ENCODE results near the gene ACSL5. TPM values are rescaled to one million over a fixed set of nuclear protein-coding genes. Genes with fewer than 3 reads are reported as not detected.

The ACSL5 gene
- polyA plus RNA-seq, 1 of the 3 experiments (the other 2 are of a cell fraction) = 0.08 TPM

- WGBS (ENCODE audit: low lambda C conversion rate) = 30% methylated on average over 5 of the region's 5 CpGs
- no peak overlapping the region for H3K9ac ChIP-seq
These were observed 38.6 kb upstream of the ACSL5 start for GRCh38 chr10:112335111-112335867.

GRCh38 chr10:112335868-112336265, 38.0 kb upstream of the ACSL5 start:
- TF ChIP-seq RAD21 (IDR thresholded peaks at IDR 0.05; ENCODE audit: low read length) = no peak
- no peak for TF ChIP-seq MXI1 (IDR thresholded peaks at IDR 0.05; ENCODE audit: low read depth, low read length)
- TF ChIP-seq CHD2 (IDR thresholded peaks at IDR 0.05; ENCODE audit: low read length, partially characterized antibody) = no peak
- TF ChIP-seq RCOR1 (IDR thresholded peaks at IDR 0.05; ENCODE audit: low read length) = no peak
- TF ChIP-seq SMC3 (IDR thresholded peaks at IDR 0.05; ENCODE audit: low read depth, low read length) = no peak
- TF ChIP-seq FOXM1 (IDR thresholded peaks at IDR 0.05; ENCODE audit: low read depth) = no peak
- TF ChIP-seq TCF12 (IDR thresholded peaks at IDR 0.05) = no peak
- POLR2A ChIA-PET = no interaction called here
- H3K9ac ChIP-seq = no peak overlapping the region
- CTCF ChIA-PET = interaction anchor here (1.2 to 2.0 kb wide), 3 partner anchors 12 to 22 kb away, joined by 3 to 4 read pairs (median 4); no protein-coding TSS in a partner anchor
- H3K27ac ChIP-seq (ENCODE audit: low read depth in 2 of 2, low read length in 1 of 2) = no peak overlapping the region
- no peaks in the 10 kb centered on the region for H3K79me2 ChIP-seq (ENCODE audit: insufficient read depth)
- no peaks in the 10 kb centered on the region for H3K36me3 ChIP-seq (replicated peaks in 1 of 2; ENCODE audit: control insufficient read depth in 1 of 2, insufficient read depth in 2 of 2, low read length in 1 of 2)
- no peak overlapping the region for H2AFZ ChIP-seq (ENCODE audit: low read depth)
- H4K20me1 ChIP-seq (ENCODE audit: insufficient read depth) = no peaks in the 10 kb centered on the region
- peaks cover 0 to 5% of the 10 kb centered on the region in 2 experiments; a peak in 1 of 4 replicates for H3K4me1 ChIP-seq (ENCODE audit: control insufficient read depth in 1 of 2, insufficient read depth in 2 of 2, low read depth in 1 of 2, low read length in 1 of 2)
- H3K9me2 ChIP-seq = no peaks in the 10 kb centered on the region
- H3K4me2 ChIP-seq = no peak overlapping the region
- H3K4me3 ChIP-seq (ENCODE audit: low read depth in 2 of 2, low read length in 1 of 2) = no peak overlapping the region
- 75% methylated on average over 4 of the region's 4 CpGs for WGBS (ENCODE audit: low lambda C conversion rate)
- no peak for DNase-seq
- no peaks in the 10 kb centered on the region for H3F3A ChIP-seq (replicated peaks; ENCODE audit: insufficient read depth)
- H3K9me3 ChIP-seq = no peaks in the 10 kb centered on the region
- no peaks in the 10 kb centered on the region for H3K27me3 ChIP-seq (ENCODE audit: insufficient read depth)

More at GRCh38 chr10:112335111-112335867, 38.6 kb upstream of the ACSL5 start:
- H3K79me2 ChIP-seq (ENCODE audit: insufficient read depth) = no peaks in the 10 kb centered on the region
- no peaks in the 10 kb centered on the region for H3K9me3 ChIP-seq
- H3K36me3 ChIP-seq (replicated peaks in 1 of 2; ENCODE audit: control insufficient read depth in 1 of 2, insufficient read depth in 2 of 2, low read length in 1 of 2) = no peaks in the 10 kb centered on the region
- no peaks in the 10 kb centered on the region for H4K20me1 ChIP-seq (ENCODE audit: insufficient read depth)
- H3K9me2 ChIP-seq = no peaks in the 10 kb centered on the region
- H2AFZ ChIP-seq (ENCODE audit: low read depth) = no peak overlapping the region
- H3K4me3 ChIP-seq (ENCODE audit: low read depth in 2 of 2, low read length in 1 of 2) = no peak overlapping the region
- no peak for DNase-seq
- H3F3A ChIP-seq (replicated peaks; ENCODE audit: insufficient read depth) = no peaks in the 10 kb centered on the region
- H3K4me1 ChIP-seq (ENCODE audit: control insufficient read depth in 1 of 2, insufficient read depth in 2 of 2, low read depth in 1 of 2, low read length in 1 of 2) = no peaks in the 10 kb centered on the region
- no peaks in the 10 kb centered on the region for H3K27me3 ChIP-seq (ENCODE audit: insufficient read depth)
- no peak for TF ChIP-seq ZBTB33 (IDR thresholded peaks at IDR 0.05; ENCODE audit: borderline replicate concordance, low read depth)
- TF ChIP-seq MXI1 (IDR thresholded peaks at IDR 0.05; ENCODE audit: low read depth, low read length) = no peak
- no peak for TF ChIP-seq RCOR1 (IDR thresholded peaks at IDR 0.05; ENCODE audit: low read length)
- TF ChIP-seq GATA2 (CRISPR knock-in tag; IDR thresholded peaks at IDR 0.05) = no peak
- POLR2A ChIA-PET = no interaction called here
- CTCF ChIA-PET = interaction anchor here (1.2 to 2.0 kb wide), 3 partner anchors 11 to 21 kb away, joined by 3 to 4 read pairs (median 4); no protein-coding TSS in a partner anchor
- H3K27ac ChIP-seq (ENCODE audit: low read depth in 2 of 2, low read length in 1 of 2) = no peak overlapping the region
- no peak overlapping the region for H3K4me2 ChIP-seq
